ENCODE measurements around the gene KYNU. TPM values are rescaled to one million over a fixed set of nuclear protein-coding genes. Genes with fewer than 3 reads are reported as not detected.
"Not testable (repeated sequence)": the region's sequence is repeated elsewhere in the genome, so short reads cannot be mapped to it uniquely, and the experiment has no call there.

The KYNU gene
- total RNA-seq, 1 experiment from 2014 or later: 165 TPM

GRCh38 chr2:142942690-142943089, 65.2 kb downstream of the KYNU start:
- no peak for DNase-seq (ENCODE audit: low read depth, low spot score)
- in situ Hi-C loops (cut with HindIII; ENCODE audit: low pct_unique_long_range_greater_than_20kb, low sequenced_read_pairs): no loop called here

- in situ Hi-C loops (cut with HindIII; ENCODE audit: low pct_unique_long_range_greater_than_20kb, low sequenced_read_pairs): no loop called here
- no peak for DNase-seq (ENCODE audit: low read depth, low spot score)
These were observed 66.8 kb downstream of the KYNU start for GRCh38 chr2:142944264-142944663.

- in situ Hi-C loops (cut with HindIII; ENCODE audit: low pct_unique_long_range_greater_than_20kb, low sequenced_read_pairs): no loop called here
- DNase-seq (ENCODE audit: low read depth, low spot score): no peak
These were observed 67.3 kb downstream of the KYNU start for GRCh38 chr2:142944721-142945120.

- in situ Hi-C loops (cut with HindIII; ENCODE audit: low pct_unique_long_range_greater_than_20kb, low sequenced_read_pairs): no loop called here
- DNase-seq (ENCODE audit: low read depth, low spot score): no peak
These were observed 69.5 kb downstream of the KYNU start for GRCh38 chr2:142946941-142947340.

- DNase-seq (ENCODE audit: low read depth, low spot score); in situ Hi-C loops (cut with HindIII; ENCODE audit: low pct_unique_long_range_greater_than_20kb, low sequenced_read_pairs): not testable (repeated sequence)
These were observed 71.3 kb downstream of the KYNU start for GRCh38 chr2:142948723-142949122.

GRCh38 chr2:142950323-142950722, 72.9 kb downstream of the KYNU start:
- in situ Hi-C loops (cut with HindIII; ENCODE audit: low pct_unique_long_range_greater_than_20kb, low sequenced_read_pairs); DNase-seq (ENCODE audit: low read depth, low spot score): not testable (repeated sequence)

GRCh38 chr2:142951190-142952007, 73.9 kb downstream of the KYNU start:
- in situ Hi-C loops (cut with HindIII; ENCODE audit: low pct_unique_long_range_greater_than_20kb, low sequenced_read_pairs): no loop called here
- DNase-seq (ENCODE audit: low read depth, low spot score): no peak

GRCh38 chr2:142952018-142952417, 74.6 kb downstream of the KYNU start:
- in situ Hi-C loops (cut with HindIII; ENCODE audit: low pct_unique_long_range_greater_than_20kb, low sequenced_read_pairs): no loop called here
- DNase-seq (ENCODE audit: low read depth, low spot score): no peak

GRCh38 chr2:142952793-142953494, 75.5 kb downstream of the KYNU start:
- in situ Hi-C loops (cut with HindIII; ENCODE audit: low pct_unique_long_range_greater_than_20kb, low sequenced_read_pairs): no loop called here
- no peak for DNase-seq (ENCODE audit: low read depth, low spot score)

- in situ Hi-C loops (cut with HindIII; ENCODE audit: low pct_unique_long_range_greater_than_20kb, low sequenced_read_pairs): no loop called here
- no peak for DNase-seq (ENCODE audit: low read depth, low spot score)
These were observed 77.0 kb downstream of the KYNU start for GRCh38 chr2:142954493-142954892.

- in situ Hi-C loops (cut with HindIII; ENCODE audit: low pct_unique_long_range_greater_than_20kb, low sequenced_read_pairs): no loop called here
- no peak for DNase-seq (ENCODE audit: low read depth, low spot score)
These were observed 79.7 kb downstream of the KYNU start for GRCh38 chr2:142957144-142957543.

GRCh38 chr2:142961202-142961601, 83.7 kb downstream of the KYNU start:
- no peak for DNase-seq (ENCODE audit: low read depth, low spot score)
- in situ Hi-C loops (cut with HindIII; ENCODE audit: low pct_unique_long_range_greater_than_20kb, low sequenced_read_pairs): no loop called here

GRCh38 chr2:142965443-142965842, 88.0 kb downstream of the KYNU start:
- in situ Hi-C loops (cut with HindIII; ENCODE audit: low pct_unique_long_range_greater_than_20kb, low sequenced_read_pairs): no loop called here
- DNase-seq (ENCODE audit: low read depth, low spot score): no peak

- no peak for DNase-seq (ENCODE audit: low read depth, low spot score)
- in situ Hi-C loops (cut with HindIII; ENCODE audit: low pct_unique_long_range_greater_than_20kb, low sequenced_read_pairs): no loop called here
These were observed 88.8 kb downstream of the KYNU start for GRCh38 chr2:142966284-142966683.

- no peak for DNase-seq (ENCODE audit: low read depth, low spot score)
- in situ Hi-C loops (cut with HindIII; ENCODE audit: low pct_unique_long_range_greater_than_20kb, low sequenced_read_pairs): no loop called here
These were observed 89.6 kb downstream of the KYNU start for GRCh38 chr2:142967060-142967459.

- in situ Hi-C loops (cut with HindIII; ENCODE audit: low pct_unique_long_range_greater_than_20kb, low sequenced_read_pairs): no loop called here
- DNase-seq (ENCODE audit: low read depth, low spot score): no peak
These were observed 95.8 kb downstream of the KYNU start for GRCh38 chr2:142973160-142973821.

- in situ Hi-C loops (cut with HindIII; ENCODE audit: low pct_unique_long_range_greater_than_20kb, low sequenced_read_pairs): no loop called here
- DNase-seq (ENCODE audit: low read depth, low spot score): no peak
These were observed 96.4 kb downstream of the KYNU start for GRCh38 chr2:142973822-142974207.

GRCh38 chr2:142974288-142975024, 97.0 kb downstream of the KYNU start:
- DNase-seq (ENCODE audit: low read depth, low spot score): no peak

More at GRCh38 chr2:142974288-142975024, 97.0 kb downstream of the KYNU start:
- in situ Hi-C loops (cut with HindIII; ENCODE audit: low pct_unique_long_range_greater_than_20kb, low sequenced_read_pairs): no loop called here

Data from SK-MEL-5 (cell line).